Activated naive CD4-positive, alpha-beta T cell treated with anti-CD3 and anti-CD28 coated beads, Interleukin-2, amount 50 U/mL, for 24 hours (primary cell): ENCODE data around the gene ADAD2.
"Not testable (repeated sequence)": the region's sequence is repeated elsewhere in the genome, so short reads cannot be mapped to it uniquely, and the experiment has no call there.

Experiments used
- H3K27ac Mint-ChIP-seq: one replicate; pipeline ENCODE4 v1.8.0; 2021; ENCODE audit warnings: mild to moderate bottlenecking, mixed read lengths
- H3K27me3 Mint-ChIP-seq: one replicate; pipeline ENCODE4 v1.8.0; 2021; ENCODE audit warnings: mixed read lengths
- H3K36me3 Mint-ChIP-seq: one replicate; pipeline ENCODE4 v1.8.0; 2021; ENCODE audit warnings: mixed read lengths
- H3K4me1 Mint-ChIP-seq: one replicate; pipeline ENCODE4 v1.8.0; 2021; ENCODE audit warnings: mixed read lengths
- H3K4me3 Mint-ChIP-seq: one replicate; pipeline ENCODE4 v1.8.0; 2021; ENCODE audit warnings: mild to moderate bottlenecking, mixed read lengths
- H3K9me3 Mint-ChIP-seq: one replicate; pipeline ENCODE4 v1.8.0; 2021; ENCODE audit warnings: mixed read lengths

The ADAD2 gene

GRCh38 chr16:84199097-84199496 lies 8.1 kb downstream of the ADAD2 start:
- Mint-ChIP-seq H3K4me3 (no peak overlapping the region), H3K36me3 (no peaks in the 10 kb centered on the region), H3K27ac (no peak overlapping the region), H3K27me3 (no peaks in the 10 kb centered on the region), H3K4me1 (peaks cover 5% of the 10 kb centered on the region), H3K9me3 (no peaks in the 10 kb centered on the region)

DNA sequence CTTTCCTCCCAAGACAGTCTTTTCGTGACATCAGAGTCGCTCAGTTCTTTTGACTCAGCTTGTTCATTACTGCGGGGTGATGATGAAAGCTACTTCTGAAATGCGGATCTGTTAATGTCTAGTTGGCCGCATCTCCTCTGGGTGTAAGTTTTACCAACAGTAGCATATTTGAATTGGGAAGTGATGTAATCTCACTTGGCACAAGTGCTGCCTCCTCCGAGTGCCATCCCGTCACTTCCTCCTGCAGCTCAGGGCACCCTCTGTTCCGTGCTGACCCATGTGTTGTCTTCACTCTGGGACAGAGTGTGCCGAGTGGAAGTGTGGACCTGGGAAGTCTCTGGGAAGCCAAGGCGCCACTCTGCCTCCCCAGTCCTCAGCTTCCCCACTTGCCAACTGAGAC lies 8.9 kb downstream of the ADAD2 start:
- H3K36me3 Mint-ChIP-seq, result no peaks in the 10 kb centered on the region
- H3K4me1 Mint-ChIP-seq, result no peaks in the 10 kb centered on the region
- no peak overlapping the region for H3K27ac Mint-ChIP-seq
- no peaks in the 10 kb centered on the region for H3K27me3 Mint-ChIP-seq
- H3K4me3 Mint-ChIP-seq, result no peak overlapping the region
- H3K9me3 Mint-ChIP-seq, result no peaks in the 10 kb centered on the region

GRCh38 chr16:84204551-84204950 lies 13.6 kb downstream of the ADAD2 start:
- H3K36me3 Mint-ChIP-seq, H3K27ac Mint-ChIP-seq, H3K4me1 Mint-ChIP-seq, H3K4me3 Mint-ChIP-seq, H3K27me3 Mint-ChIP-seq, H3K9me3 Mint-ChIP-seq: not testable (repeated sequence)

- H3K36me3 Mint-ChIP-seq, H3K27me3 Mint-ChIP-seq, H3K4me1 Mint-ChIP-seq, H3K4me3 Mint-ChIP-seq, H3K9me3 Mint-ChIP-seq, H3K27ac Mint-ChIP-seq: not testable (repeated sequence)
These were observed 14.2 kb downstream of the ADAD2 start for GRCh38 chr16:84205123-84205522.

DNA sequence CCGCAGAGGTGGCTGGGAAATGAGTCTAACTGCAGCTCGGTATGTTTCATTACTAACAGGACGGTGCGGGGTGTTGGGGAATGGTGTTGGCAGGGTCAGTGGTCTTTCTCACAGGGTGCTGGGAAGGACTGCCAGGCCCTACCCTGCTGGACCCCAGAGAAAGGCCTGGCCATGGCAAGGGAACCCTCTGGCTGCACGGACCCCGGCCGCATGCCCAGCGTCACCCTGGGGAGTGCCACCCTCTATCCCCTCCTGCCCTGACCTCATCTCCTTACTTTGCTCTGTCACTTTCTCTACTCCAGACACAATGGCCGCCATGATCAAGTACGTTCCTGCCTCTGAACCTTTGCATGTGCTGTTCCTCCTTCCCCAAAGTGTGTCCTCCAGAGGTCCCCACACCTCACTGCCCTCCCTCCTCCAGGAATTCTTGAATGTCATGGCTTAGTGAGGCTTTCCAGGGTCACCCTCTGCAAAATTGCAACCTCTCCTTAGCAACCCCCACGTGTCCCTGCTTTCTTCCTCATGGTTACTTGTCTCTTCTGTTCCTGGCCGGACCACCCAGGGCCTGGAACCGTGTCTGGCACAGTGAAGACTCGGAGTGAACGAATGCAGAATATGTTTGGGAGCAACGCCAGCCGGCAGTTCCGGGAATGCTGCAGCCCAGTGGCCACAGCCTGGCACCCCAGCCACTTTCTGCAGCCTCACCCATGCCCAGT lies 15.2 kb downstream of the ADAD2 start:
- Mint-ChIP-seq H3K4me1 (no peaks in the 10 kb centered on the region), H3K27me3 (no peaks in the 10 kb centered on the region)

DNA sequence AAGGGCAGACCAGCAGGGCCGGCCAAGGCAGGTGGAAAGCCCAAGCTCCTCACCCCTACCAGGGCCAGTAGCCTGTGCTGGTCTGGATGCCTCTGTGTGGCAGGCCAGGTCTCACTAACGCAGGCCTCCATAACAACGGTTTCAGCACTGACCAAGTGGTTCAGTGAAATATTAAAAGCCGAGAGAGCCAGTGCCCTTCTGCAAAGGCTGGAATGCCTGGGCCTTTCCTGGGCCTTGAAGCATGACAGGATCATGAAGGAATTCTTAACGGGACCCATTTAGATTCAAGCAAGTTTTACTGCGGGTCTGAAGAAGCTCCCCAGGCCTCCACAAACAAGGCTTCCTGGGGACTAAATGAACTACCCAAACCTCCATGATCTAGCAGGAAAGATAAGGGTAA lies 16.3 kb downstream of the ADAD2 start:
- H3K4me1 Mint-ChIP-seq, result no peaks in the 10 kb centered on the region
- no peaks in the 10 kb centered on the region for H3K27me3 Mint-ChIP-seq
- no peaks in the 10 kb centered on the region for H3K36me3 Mint-ChIP-seq
- no peak overlapping the region for H3K27ac Mint-ChIP-seq
- no peaks in the 10 kb centered on the region for H3K9me3 Mint-ChIP-seq
- H3K4me3 Mint-ChIP-seq, result no peak overlapping the region

More for the DNA sequence above, 15.2 kb downstream of the ADAD2 start:
- H3K36me3 Mint-ChIP-seq, result no peaks in the 10 kb centered on the region
- no peak overlapping the region for H3K27ac Mint-ChIP-seq
- no peak overlapping the region for H3K4me3 Mint-ChIP-seq
- no peaks in the 10 kb centered on the region for H3K9me3 Mint-ChIP-seq

DNA sequence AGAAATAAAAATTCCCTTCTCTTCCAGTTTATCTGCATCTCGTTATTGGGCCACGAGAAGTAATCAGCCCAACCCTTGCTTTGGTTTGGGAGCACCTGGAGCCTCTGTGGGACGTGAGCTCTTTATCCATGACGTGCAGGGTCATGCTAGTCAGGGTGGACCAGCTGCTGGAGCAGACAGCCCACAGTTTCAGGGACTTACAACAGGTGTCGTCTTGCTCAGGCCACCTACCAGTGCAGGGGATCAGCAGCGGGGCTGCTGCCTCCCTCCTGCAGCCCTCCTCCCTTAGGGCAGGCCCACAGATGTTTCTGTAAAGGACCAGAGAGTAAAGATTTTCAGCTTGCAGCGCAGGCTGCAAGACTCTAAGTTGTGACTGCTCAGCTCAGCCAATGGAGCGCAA lies 16.9 kb downstream of the ADAD2 start:
- Mint-ChIP-seq H3K27ac (no peak overlapping the region), H3K4me1 (no peaks in the 10 kb centered on the region), H3K9me3 (no peaks in the 10 kb centered on the region)

GRCh38 chr16:84209989-84210388 lies 19.0 kb downstream of the ADAD2 start:
- Mint-ChIP-seq H3K4me3 (no peak overlapping the region), H3K4me1 (no peaks in the 10 kb centered on the region), H3K9me3 (no peaks in the 10 kb centered on the region), H3K27me3 (no peaks in the 10 kb centered on the region), H3K27ac (no peak overlapping the region), H3K36me3 (no peaks in the 10 kb centered on the region)

More for the DNA sequence above, 16.9 kb downstream of the ADAD2 start:
- no peak overlapping the region for H3K4me3 Mint-ChIP-seq
- no peaks in the 10 kb centered on the region for H3K36me3 Mint-ChIP-seq
- H3K27me3 Mint-ChIP-seq, result no peaks in the 10 kb centered on the region

DNA sequence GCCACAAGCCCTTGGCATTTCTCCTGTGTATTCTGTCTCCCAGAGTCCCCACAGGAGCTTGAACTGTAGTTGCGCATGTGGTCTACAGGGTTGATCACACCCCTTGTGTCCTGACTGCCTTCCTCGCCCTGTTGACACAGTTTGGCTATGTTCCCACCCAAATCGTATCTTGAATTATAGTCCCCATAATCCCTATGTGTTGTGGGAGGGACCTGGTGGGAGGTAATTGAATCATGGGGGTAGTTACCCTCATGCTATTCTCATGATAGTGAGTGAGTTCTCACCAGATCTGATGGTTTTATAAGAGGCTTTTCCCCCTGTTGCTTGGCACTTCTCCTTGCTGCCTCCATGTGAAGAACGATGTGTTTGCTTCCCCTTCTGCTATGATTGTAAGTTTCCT lies 21.2 kb downstream of the ADAD2 start:
- no peaks in the 10 kb centered on the region for H3K9me3 Mint-ChIP-seq
- H3K4me3 Mint-ChIP-seq, result no peak overlapping the region
- no peak overlapping the region for H3K27ac Mint-ChIP-seq
- no peaks in the 10 kb centered on the region for H3K27me3 Mint-ChIP-seq
- H3K36me3 Mint-ChIP-seq, result no peaks in the 10 kb centered on the region
- H3K4me1 Mint-ChIP-seq, result no peaks in the 10 kb centered on the region

DNA sequence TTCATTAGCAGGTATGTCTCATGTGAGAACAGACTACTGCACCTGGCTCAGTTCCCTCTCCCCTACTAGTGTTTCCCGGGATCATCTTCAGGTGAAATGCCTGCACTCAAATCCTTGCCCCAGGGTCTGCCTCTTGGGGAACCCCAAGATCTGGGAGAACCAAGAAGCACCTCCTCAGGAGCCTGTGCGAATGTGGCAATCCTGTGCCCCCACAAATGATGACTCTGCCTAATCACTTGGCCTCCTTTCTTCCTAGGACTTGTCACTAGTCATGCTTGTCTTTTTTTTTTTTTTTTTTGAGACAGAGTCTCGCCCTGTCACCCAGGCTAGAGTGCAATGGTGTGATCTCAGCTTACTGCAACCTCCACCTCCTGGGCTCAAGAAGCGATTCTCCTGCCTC lies 21.7 kb downstream of the ADAD2 start:
- H3K27ac Mint-ChIP-seq, result no peak overlapping the region
- no peaks in the 10 kb centered on the region for H3K27me3 Mint-ChIP-seq
- H3K36me3 Mint-ChIP-seq, result no peaks in the 10 kb centered on the region
- no peaks in the 10 kb centered on the region for H3K4me1 Mint-ChIP-seq
- H3K4me3 Mint-ChIP-seq, result no peak overlapping the region
- no peaks in the 10 kb centered on the region for H3K9me3 Mint-ChIP-seq

- H3K36me3 Mint-ChIP-seq, result no peaks in the 10 kb centered on the region
- H3K9me3 Mint-ChIP-seq, result no peaks in the 10 kb centered on the region
- H3K27me3 Mint-ChIP-seq, result no peaks in the 10 kb centered on the region
- H3K27ac Mint-ChIP-seq, result no peak overlapping the region
- no peaks in the 10 kb centered on the region for H3K4me1 Mint-ChIP-seq
- no peak overlapping the region for H3K4me3 Mint-ChIP-seq
These were observed 23.6 kb downstream of the ADAD2 start for GRCh38 chr16:84214451-84215066.

DNA sequence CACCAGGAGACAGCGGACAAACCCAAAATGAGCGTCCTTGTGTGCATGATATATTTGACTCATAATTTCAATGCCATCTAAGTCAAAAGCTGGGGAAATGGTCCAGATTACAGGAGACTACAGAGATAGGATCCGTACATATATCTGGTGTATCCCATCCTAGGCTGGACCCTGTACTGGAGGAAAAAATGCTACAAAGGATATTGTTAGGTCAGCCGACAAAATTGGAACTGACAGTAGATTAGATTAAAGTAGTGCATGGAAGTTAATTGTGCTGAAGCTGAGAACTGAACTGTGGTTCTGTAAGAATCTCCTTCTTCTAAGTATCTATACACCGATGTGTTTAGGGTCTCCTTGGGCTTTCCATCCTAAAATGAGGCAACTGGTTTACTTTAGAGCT lies 24.6 kb downstream of the ADAD2 start:
- no peak overlapping the region for H3K27ac Mint-ChIP-seq

DNA sequence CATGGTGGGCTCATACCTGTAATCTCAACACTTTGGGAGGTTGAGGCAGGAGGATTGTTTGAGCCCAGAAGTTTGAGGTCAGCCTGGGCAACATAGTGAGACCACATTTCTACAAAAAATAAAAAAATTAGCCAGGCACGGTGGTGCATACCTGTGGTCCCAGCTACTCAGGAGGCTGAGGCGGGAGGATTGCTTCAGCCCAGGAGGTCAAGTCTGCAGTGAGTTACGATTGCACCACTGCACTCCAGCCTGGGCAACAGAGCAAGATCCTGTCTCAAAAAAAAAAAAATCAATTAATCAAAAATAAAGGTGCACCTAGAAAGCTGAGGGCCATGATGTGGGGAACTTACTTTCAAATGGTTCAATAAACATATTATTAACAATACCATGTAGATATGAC lies 25.2 kb downstream of the ADAD2 start:
- not testable (repeated sequence) for H3K9me3 Mint-ChIP-seq, H3K4me1 Mint-ChIP-seq, H3K27me3 Mint-ChIP-seq, H3K4me3 Mint-ChIP-seq, H3K27ac Mint-ChIP-seq, H3K36me3 Mint-ChIP-seq

More for the DNA sequence above, 24.6 kb downstream of the ADAD2 start:
- no peaks in the 10 kb centered on the region for H3K27me3 Mint-ChIP-seq
- H3K4me1 Mint-ChIP-seq, result no peaks in the 10 kb centered on the region
- no peak overlapping the region for H3K4me3 Mint-ChIP-seq
- H3K9me3 Mint-ChIP-seq, result no peaks in the 10 kb centered on the region
- no peaks in the 10 kb centered on the region for H3K36me3 Mint-ChIP-seq

- no peak overlapping the region for H3K27ac Mint-ChIP-seq
- H3K27me3 Mint-ChIP-seq, result no peaks in the 10 kb centered on the region
- H3K9me3 Mint-ChIP-seq, result no peaks in the 10 kb centered on the region
- no peaks in the 10 kb centered on the region for H3K36me3 Mint-ChIP-seq
- H3K4me1 Mint-ChIP-seq, result no peaks in the 10 kb centered on the region
- no peak overlapping the region for H3K4me3 Mint-ChIP-seq
These were observed 27.3 kb downstream of the ADAD2 start for GRCh38 chr16:84218176-84218823.

DNA sequence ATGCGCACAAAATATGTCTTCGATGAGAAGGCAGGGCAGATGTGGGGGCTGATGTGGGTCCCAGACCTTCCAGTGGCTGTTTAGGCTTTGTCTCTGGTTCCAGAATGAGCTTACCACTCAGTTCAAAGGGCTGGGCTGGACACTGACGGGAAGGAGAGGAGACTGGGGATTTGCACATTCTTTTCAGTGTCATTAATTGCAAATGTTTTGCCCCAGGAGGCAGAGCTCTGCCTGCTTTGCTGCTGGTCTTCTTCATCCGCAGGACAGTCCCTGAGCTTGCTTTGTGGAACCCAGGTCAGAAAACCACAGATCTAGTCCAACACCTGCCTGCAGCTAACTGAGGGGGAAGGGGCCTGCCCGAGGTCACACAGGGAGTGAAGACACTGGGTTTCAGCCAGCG lies 28.0 kb downstream of the ADAD2 start:
- Mint-ChIP-seq H3K9me3 (no peaks in the 10 kb centered on the region), H3K4me1 (no peaks in the 10 kb centered on the region), H3K36me3 (no peaks in the 10 kb centered on the region), H3K4me3 (no peak overlapping the region), H3K27me3 (no peaks in the 10 kb centered on the region), H3K27ac (no peak overlapping the region)

GRCh38 chr16:84220851-84221250 lies 29.9 kb downstream of the ADAD2 start:
- Mint-ChIP-seq H3K27me3 (no peaks in the 10 kb centered on the region), H3K36me3 (no peaks in the 10 kb centered on the region), H3K9me3 (no peaks in the 10 kb centered on the region), H3K27ac (no peak overlapping the region), H3K4me1 (no peaks in the 10 kb centered on the region), H3K4me3 (no peak overlapping the region)
